HG03039 (cell line): ENCODE measurements around the gene ADAP1.

Experiments
- ATAC-seq: cut with Tn5 transposase; IDR thresholded peaks from one replicate; pipeline ENCODE4 v1.9.1; 2021; ENCODE audit warnings: mild to moderate bottlenecking, moderate library complexity; ENCODE audit not compliant: unreplicated experiment

ADAP1 gene

GRCh38 chr7:867406-868188 is 86.9 kb downstream of the ADAP1 start:
- ATAC-seq: no peak

- no peak for ATAC-seq
Observed at GRCh38 chr7:867001-867405, 87.5 kb downstream of the ADAP1 start.

- no peak for ATAC-seq
Observed at GRCh38 chr7:865921-866320, 88.6 kb downstream of the ADAP1 start.

- no peak for ATAC-seq
Observed at GRCh38 chr7:863106-863505, 91.4 kb downstream of the ADAP1 start.

- ATAC-seq: no peak
Observed at GRCh38 chr7:862157-862556, 92.3 kb downstream of the ADAP1 start.

GRCh38 chr7:861222-861621 is 93.3 kb downstream of the ADAP1 start:
- no peak for ATAC-seq

GRCh38 chr7:860149-860548 is 94.3 kb downstream of the ADAP1 start:
- no peak for ATAC-seq

- ATAC-seq: no peak
Observed at GRCh38 chr7:859359-860030, 95.0 kb downstream of the ADAP1 start.

GRCh38 chr7:857661-858060 is 96.8 kb downstream of the ADAP1 start:
- no peak for ATAC-seq

GRCh38 chr7:856444-857095 is 97.9 kb downstream of the ADAP1 start:
- ATAC-seq: no peak

- ATAC-seq: no peak
Observed at GRCh38 chr7:855686-856369, 98.7 kb downstream of the ADAP1 start.

GRCh38 chr7:854118-854775 is 100.2 kb downstream of the ADAP1 start:
- ATAC-seq: no peak

GRCh38 chr7:853366-854117 is 100.9 kb downstream of the ADAP1 start:
- no peak for ATAC-seq

- ATAC-seq: no peak
Observed at GRCh38 chr7:851204-851603, 103.3 kb downstream of the ADAP1 start.

GRCh38 chr7:849781-850180 is 104.7 kb downstream of the ADAP1 start:
- ATAC-seq: no peak

- no peak for ATAC-seq
Observed at GRCh38 chr7:849145-849544, 105.3 kb downstream of the ADAP1 start.
